Inflammatory macrophage treated with lipopolysaccharide for 1 hour (primary cell): ENCODE measurements around the gene ZNRF3.

Experiments
- DNase-seq, 2 donors: peaks; one replicate each; pipeline ENCODE4 v3.0.0-alpha.2; 2020 to 2022

Gene ZNRF3

GRCh38 chr22:29098296-29098695 lies 214.9 kb downstream of the ZNRF3 start:
- no peak for DNase-seq

- no peak for DNase-seq
These were observed 218.9 kb downstream of the ZNRF3 start for GRCh38 chr22:29102300-29102699.

- DNase-seq = no peak
These were observed 219.7 kb downstream of the ZNRF3 start for GRCh38 chr22:29103121-29103520.

- no peak for DNase-seq
These were observed 222.1 kb downstream of the ZNRF3 start for GRCh38 chr22:29105468-29105867.

- DNase-seq = no peak
These were observed 223.5 kb downstream of the ZNRF3 start for GRCh38 chr22:29106839-29107238.
